ENCODE measurements around the gene CD1E.
"Not testable (repeated sequence)": the region's sequence is repeated elsewhere in the genome, so short reads cannot be mapped to it uniquely, and the experiment has no call there.

Gene CD1E

DNA sequence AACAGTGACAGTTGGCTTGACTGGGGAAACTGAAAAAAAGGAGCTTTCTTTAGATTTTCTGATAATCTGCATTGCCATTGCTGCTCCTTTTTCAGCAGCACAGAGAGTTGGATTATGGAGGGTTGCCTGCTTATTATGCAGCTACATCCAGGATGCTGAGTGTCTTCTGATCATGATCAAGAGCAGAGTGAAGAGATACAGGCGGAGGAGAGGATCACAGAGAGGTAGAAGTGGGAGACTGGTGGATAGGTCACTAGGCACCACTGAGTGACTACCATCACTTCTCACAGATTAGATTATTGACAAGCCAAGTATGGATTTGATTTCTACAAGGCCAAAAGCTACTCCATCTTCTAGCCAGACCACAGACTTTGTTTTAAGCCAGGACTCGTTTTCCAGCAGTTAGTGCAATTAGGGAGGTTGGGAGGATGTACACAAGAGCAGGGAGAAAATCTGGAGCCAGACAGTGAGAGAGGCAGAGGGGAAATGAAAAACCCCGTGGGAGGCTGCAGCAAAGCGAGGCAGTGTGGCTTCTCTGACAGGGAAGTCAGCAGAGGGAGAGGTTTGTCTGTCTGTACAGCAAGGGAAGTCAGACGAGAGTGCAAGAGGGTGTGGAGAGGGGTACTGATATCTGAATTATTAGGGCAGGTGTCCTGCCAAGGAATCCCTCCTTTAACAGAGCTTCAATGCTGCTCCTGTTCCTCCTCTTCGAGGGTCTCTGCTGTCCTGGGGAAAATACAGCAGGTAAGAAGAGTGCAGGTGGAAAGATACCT lies at the start of gene CD1E:
Gene CD1E, plus strand, starts transcription at position 592 of the 773 bp plus-strand sequence. Its CDS starts 95 bp downstream, at position 687.
- DNase-seq, result no peak

GRCh38 chr1:158310623-158311022 lies 43.1 kb upstream of the CD1E start:
- no peak for DNase-seq

DNA sequence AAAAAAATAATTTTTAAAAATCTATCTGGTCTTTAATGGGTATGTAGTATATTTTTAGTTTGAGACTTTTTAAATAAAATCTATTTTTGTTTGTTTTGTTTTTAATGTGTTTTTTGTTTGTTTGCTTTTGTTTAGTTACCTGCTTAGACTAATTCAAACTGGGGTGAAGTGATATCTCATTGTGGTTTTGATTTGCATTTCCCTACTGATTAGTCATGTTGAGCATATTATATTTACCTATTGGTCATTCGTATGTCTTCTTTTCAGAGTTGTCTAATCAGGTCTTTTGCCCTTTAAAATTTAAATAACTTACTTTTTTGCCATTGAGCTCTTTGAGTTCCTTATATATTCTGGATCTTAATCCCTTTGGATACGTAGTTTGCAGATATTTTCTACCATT lies 42.6 kb upstream of the CD1E start:
- DNase-seq, result no peak

GRCh38 chr1:158323866-158324265 lies 29.8 kb upstream of the CD1E start:
- DNase-seq, result no peak

GRCh38 chr1:158324395-158324794 lies 29.3 kb upstream of the CD1E start:
- DNase-seq, result no peak

- DNase-seq, result no peak
Measured at GRCh38 chr1:158327481-158327880, 26.2 kb upstream of the CD1E start.

GRCh38 chr1:158328426-158328825 lies 25.3 kb upstream of the CD1E start:
- DNase-seq, result no peak

- DNase-seq, result no peak
Measured at GRCh38 chr1:158329300-158329699, 24.4 kb upstream of the CD1E start.

DNA sequence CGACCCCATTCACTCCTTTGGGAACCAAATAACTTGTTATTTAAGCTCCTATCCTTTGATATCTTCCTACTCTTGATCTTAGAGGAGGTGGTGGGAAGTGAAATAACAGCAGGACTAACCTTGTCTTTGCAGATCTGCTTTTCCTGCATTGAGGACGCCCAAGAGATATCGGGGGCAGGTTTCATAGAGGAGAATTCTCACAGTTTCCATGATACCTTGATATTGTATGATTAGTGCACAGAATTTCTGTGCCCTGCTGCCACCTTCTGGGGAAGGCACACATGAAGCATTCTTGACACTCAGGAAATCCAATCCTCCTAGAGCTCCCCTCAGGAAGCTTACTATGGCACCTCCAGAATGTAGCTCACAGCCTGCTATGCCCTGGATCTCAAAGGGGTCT lies 24.0 kb upstream of the CD1E start:
- no peak for DNase-seq

DNA sequence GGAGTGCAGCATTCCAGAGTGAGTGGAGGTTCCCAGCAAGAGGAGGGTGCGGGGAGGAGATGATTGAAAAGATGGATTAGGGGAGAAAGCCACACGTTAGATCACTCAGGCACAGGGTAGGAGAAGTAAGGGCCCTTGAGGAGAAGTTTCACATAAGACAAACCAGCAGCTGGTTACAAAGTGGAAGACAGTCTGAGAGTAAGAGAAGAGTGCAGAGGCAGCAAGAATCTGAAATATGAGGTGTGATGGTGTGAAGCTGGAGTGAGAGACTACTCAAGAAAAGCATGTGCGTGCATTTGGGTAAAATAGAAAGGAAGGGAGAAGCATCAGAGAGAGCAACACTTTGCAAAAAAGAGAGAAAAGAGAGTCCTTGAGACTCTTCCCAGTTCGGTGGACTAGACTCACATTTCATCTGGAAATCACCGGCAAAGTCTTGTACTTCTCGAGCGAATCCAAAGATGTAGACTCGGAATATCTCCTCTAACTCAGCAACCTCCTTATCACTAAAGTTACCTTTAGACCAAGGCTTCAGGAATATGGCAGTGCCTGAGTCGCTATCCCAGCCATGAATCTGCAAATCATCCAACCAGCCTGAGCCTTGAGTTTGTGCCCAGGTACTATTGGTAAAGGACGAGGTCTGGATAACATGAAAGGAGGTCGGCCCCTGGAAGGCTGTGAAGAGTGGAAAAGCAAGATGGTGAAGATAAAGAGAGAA lies 23.1 kb upstream of the CD1E start:
- no peak for DNase-seq

GRCh38 chr1:158331106-158331425 lies 22.6 kb upstream of the CD1E start:
- DNase-seq, result no peak

DNA sequence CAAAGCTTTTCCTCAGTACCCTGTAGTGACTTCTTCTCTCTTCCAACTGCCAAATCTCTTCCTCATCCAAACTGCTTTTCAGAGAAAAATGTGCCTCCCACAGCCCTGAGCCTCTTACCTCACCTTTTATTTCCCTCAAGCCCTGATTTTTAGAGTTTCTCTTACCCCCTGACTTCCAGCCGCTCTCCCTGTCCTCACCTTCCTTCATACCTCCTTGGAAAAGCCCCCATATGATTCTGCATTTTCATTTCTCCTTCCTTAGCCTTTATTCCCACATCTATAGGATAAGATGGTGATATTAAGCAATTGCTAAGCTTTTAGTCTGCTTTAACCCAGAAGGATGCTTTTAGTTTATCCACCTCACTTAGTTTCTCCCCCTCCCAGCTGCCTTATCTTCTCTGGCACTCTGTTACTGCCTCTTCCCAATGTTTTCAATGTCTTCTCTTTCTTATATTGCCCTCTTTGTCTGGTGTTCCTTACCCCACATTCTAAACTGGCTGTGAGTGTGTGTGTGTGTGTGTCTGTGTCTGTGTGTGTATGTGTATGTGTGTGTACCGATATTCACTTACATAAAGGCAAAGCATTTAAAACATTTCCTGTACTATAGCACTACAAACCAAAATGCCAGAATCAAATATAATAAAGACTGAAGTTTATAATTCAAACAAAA lies 22.1 kb upstream of the CD1E start, which contains the start of gene CD1B:
Gene CD1B, minus strand, starts transcription at position 51 of the 670 bp plus-strand sequence. CDS start 108 bp downstream, outside the sequence.
- no peak for DNase-seq

DNA sequence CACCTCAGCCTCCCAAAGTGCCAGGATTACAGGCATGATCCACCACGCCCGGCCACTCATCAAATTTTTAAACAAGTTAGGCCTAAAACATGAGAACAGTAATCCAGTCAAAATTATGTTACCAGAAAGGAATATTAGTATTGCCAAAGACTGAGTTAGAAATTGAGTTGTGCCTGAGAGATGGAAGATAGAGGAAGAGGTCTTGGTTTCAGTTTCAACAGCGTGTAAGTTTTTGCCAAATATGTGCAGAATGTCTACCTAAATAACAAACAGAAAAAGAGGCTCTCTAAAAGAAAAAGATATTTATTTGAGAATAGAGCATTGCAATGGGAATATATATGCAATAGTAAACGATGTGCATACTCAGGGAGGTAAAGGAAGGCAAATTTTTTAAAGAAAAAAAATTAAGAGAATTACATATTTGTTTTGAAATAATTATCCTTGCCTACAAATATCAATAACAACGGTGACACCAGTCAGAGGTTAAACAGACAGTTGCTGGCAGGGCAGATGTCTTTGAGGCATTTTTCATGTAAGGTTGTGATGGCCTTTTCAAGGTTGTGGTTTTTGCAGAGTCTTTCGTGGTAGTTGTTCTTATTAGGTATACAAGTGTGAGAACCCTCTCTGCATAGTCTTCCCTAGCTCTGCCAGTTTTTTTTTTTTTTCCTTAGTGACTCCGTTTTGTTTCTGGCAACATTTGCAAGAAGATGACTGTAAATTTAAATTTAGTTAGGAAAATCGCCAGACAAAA lies 20.1 kb upstream of the CD1E start:
- DNase-seq, result no peak

DNA sequence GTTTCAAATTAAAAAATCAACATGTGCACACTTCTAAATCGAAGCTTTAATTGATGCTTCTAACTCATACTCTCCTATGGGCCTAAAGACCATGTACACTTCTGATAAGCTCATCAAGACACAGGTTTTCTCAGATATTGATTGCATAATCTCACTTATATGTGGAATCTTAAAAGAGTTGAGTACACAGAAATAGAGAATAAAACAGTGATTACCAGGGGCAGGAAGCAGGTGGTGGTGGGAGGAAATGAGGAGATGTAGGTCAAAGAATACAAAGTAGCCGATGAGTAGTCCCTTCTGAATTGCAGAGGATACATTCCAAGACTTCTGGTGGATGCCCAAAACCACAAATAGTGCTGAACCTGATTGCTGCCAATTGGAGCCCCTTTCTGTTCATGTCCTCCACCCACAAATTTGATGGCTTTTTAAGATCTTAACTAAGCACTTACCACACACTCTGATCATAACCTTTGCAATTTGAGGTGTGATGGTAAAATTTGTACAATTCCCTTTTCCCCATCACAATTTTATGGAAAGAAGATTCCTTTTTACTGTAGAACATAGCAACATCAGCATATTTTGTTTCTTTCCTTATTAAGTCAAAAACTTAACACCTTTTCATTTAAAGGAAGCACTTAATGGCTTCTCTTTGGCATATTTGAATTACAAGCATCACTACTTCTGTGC lies 19.0 kb upstream of the CD1E start:
- DNase-seq, result no peak

- DNase-seq, result no peak
Measured at GRCh38 chr1:158335213-158335532, 18.5 kb upstream of the CD1E start.

DNA sequence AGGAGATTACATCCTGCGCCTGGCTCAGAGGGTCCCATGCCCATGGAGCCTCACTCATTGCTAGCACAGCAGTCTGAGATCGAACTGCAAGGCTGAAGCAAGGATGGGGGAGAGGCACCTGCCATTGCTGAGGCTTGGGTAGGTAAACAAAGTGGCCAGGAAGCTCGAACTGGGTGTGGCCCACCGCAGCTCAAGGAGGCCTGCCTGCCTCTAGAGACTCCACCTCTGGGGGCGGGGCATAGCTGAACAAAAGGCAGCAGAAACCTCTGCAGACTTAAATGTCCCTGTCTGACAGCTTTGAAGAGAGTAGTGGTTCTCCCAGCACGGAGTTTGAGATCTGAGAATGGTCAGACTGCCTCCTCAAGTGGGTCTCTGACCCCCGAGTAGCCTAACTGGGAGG lies 17.3 kb upstream of the CD1E start:
- not testable (repeated sequence) for DNase-seq

DNA sequence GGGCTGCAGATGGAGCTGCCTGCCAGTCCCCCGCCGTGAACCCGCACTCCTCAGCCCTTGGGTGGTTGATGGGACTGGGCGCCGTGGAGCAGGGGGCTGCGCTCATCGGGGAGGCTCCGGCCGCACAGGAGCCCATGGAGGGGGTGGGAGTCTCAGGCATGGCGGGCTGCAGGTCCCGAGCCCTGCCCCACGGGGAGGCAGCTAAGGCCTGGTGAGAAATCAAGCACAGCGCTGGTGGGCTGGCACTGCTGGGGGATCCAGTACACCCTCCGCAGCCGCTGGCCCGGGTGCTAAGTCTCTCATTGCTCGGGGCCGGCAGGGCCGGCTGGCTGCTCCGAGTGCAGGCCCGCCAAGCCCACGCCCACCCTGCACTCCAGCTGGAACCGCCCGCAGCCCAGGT lies 4.7 kb upstream of the CD1E start:
- not testable (repeated sequence) for DNase-seq

- DNase-seq, result no peak
Measured at GRCh38 chr1:158354255-158354654, 561 bp downstream of the CD1E start.

- DNase-seq, result no peak
Measured at GRCh38 chr1:158355773-158356285, 2.1 kb downstream of the CD1E start.

DNA sequence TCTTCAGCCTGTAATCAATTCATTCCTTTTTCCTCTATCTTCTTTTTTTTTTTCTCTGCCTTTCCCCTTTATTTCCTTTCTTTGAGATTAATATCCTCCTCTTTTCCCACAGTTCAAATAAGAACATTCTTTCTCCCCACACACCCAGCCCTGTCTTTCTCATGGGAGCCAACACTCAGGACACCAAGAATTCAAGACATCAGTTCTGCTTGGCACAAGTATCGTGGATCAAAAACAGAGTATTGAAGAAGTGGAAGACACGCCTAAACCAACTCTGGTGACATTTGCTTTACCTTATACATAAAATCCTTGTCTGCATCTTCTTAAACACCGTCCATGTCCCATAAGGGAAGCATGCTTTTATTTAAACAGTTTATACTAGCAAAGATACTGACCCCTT lies 2.9 kb downstream of the CD1E start:
- no peak for DNase-seq

- DNase-seq, result no peak
Measured at GRCh38 chr1:158357441-158357840, 3.7 kb downstream of the CD1E start.

Measured in hypothalamus (tissue), 51 donors.